Heart right ventricle (tissue), 16 donors: Measurements from ENCODE around the gene C19orf67. TPM values are rescaled to one million over a fixed set of nuclear protein-coding genes. Genes with fewer than 3 reads are reported as not detected.

Experiments
- ATAC-seq, 8 donors: fragments of 200-7000 bp; cut with Tn5 transposase; one replicate each; pipeline ENCODE4 v1.9.1; 2020; ENCODE audit warnings: mild to moderate bottlenecking in 8 of 8, moderate library complexity in 8 of 8, moderate number of reproducible peaks in 1 of 8
- DNase-seq, 2 donors: peaks; one replicate each; pipeline ENCODE4 v3.0.0-alpha.2; 2020
- H3K27ac ChIP-seq, 10 donors: fragments of 200-600 bp; sonication (generic) in 2 of 10; one replicate each; pipeline versions ENCODE4 v1.5.0 to v1.8.0; 2020 to 2022; ENCODE audit warnings: mild to moderate bottlenecking in 3 of 10
- H3K27me3 ChIP-seq, 7 donors: fragments of 200-600 bp; one replicate each; pipeline ENCODE4 v1.8.0; 2021 to 2022; ENCODE audit warnings: mild to moderate bottlenecking in 2 of 7
- H3K36me3 ChIP-seq, 9 donors: fragments of 200-600 bp; sonication (generic) in 1 of 9; one replicate each; pipeline versions ENCODE4 v1.5.0 to v1.8.0; 2020 to 2022; ENCODE audit warnings: mild to moderate bottlenecking in 2 of 9
- H3K4me1 ChIP-seq, 9 donors: fragments of 200-600 bp; sonication (generic) in 1 of 9; one replicate each; pipeline versions ENCODE4 v1.5.0 to v1.8.0; 2020 to 2022; ENCODE audit warnings: mild to moderate bottlenecking in 4 of 9
- H3K4me3 ChIP-seq, 10 donors: fragments of 200-600 bp; sonication (generic) in 2 of 10; one replicate each; pipeline versions ENCODE4 v1.5.0 to v1.8.0; 2020 to 2022; ENCODE audit warnings: mild to moderate bottlenecking in 7 of 10, moderate library complexity in 2 of 10
- H3K9me3 ChIP-seq, 11 donors: fragments of 200-600 bp in 10 of 11; sonication (generic) in 2 of 11; one replicate each; pipeline versions ENCODE4 v1.5.0 to v1.8.0; 2013 to 2022; ENCODE audit warnings: mild to moderate bottlenecking in 2 of 11, control low read depth in 1 of 11, moderate library complexity in 1 of 11
- CTCF ChIP-seq, 9 donors: fragments of 200-600 bp; sonication (generic) in 2 of 9; IDR thresholded peaks; one replicate each; pipeline versions ENCODE4 v1.5.0 to v1.8.0; 2021 to 2022; ENCODE audit warnings: antibody characterized with exemption in 9 of 9, mild to moderate bottlenecking in 5 of 9, moderate library complexity in 1 of 9
- WGBS, 2 donors: extraction: QIAGEN DNeasy Blood & Tissue Kit; methylation state at CpG; one replicate each; pipeline ENCODE4 v1.1.7; 2013; ENCODE audit warnings: inconsistent platforms in 1 of 2; 5-methylcytosine and 5-hydroxymethylcytosine counted together
- intact Hi-C, 10 donors: fragments of 100-400 bp; cut with DNase I; formaldehyde crosslinking; loops; one replicate each; pipeline versions ENCODE4 v1.11.1 to v1.14.2; 2022
- polyA plus RNA-seq, 2 donors: library from polyadenylated mRNA; stranded (reverse); fragments of 200-250 nt; gene quantifications; one replicate each; pipeline ENCODE4 v1.2.3, GENCODE V29; 2013
- total RNA-seq, 10 donors: library from RNA; stranded (reverse); fragmentation: NEBNext Ultra II Directional in 3 of 10; extraction: Animal tissue kit (Norgen Biotek cat#: 25700) in 3 of 10; gene quantifications; one replicate each; pipeline versions ENCODE4 v1.2.1 to v1.2.4, GENCODE V29; 2021 to 2023
- donor health status: Arrhythmogenic right ventricular cardiomyopathy.
- donor health status: ischemic (EF 13 %, LVEDD 7.1; RV severe dilation, severe dysfunction).
- donor health status: healthy with polysubstance abuse.
- donor health status: DM: no; HTN: yes; CAD: no.
- donor health status: DM: no; HTN: no; CAD: no.
- donor health status: ischemic (EF 25% LVEDD 6.9; RV normal size, moderate dysfunction).
- donor health status: ischemic (EF 25% LVEDD 5.7; RV mildly dilated, moderate dysfunction).
- donor health status: healthy.
- donor health status: DM: yes; HTN: yes; CAD: no.
- donor health status: Ischemic cardiomyopathy.
- donor health status: ischemic (EF 35%, LVEDD 5.7; RV mildly dilated, moderate dysfunction).
- donor health status: nonischemic (EF 11% LVEDD 7.7; RV severe dilation, severe dysfunction).
- donor health status: DM: yes; HTN: yes; CAD: no.
- donor health status: PGD.
- donor health status: ischemic (EF 29% LVEDD 5.4; RV normal size, mild dysfunction).
- donor health status: nonischemic (EF 23%, LVEDD 6.1; RV moderate dilation, normal function).

The C19orf67 gene
- total and polyA plus RNA-seq, 12 donors: not detected

- Histone ChIP-seq H3K27ac (peak overlapping the region in 3 of 10 donors; percentile 26 to 45 (median 26)), H3K4me3 (no peak overlapping the region), H3K4me1 (peaks cover 0 to 14% (median 10%) of the 10 kb centered on the region in 9 donors), H3K9me3 (peaks cover 0 to 12% (median 8%) of the 10 kb centered on the region in 11 donors), H3K27me3 (no peaks in the 10 kb centered on the region), H3K36me3 (peaks cover 0 to 88% (median 56%) of the 10 kb centered on the region in 9 donors)
- 72 to 76% methylated on average over 21 of the region's 21 CpGs for WGBS, 2 donors
- no peak for DNase-seq
- ATAC-seq: peak in 4 of 8 donors; percentile 2 to 58 (median 29)
- TF ChIP-seq CTCF (IDR thresholded peaks at IDR 0.05): peak in 8 of 9 donors; percentile 15 to 44 (median 30)
- intact Hi-C loops: no loop called here
These were observed 12.1 kb upstream of the C19orf67 start for GRCh38 chr19:14097532-14098151.

GRCh38 chr19:14096272-14096992, 10.8 kb upstream of the C19orf67 start:
- H3K4me1 ChIP-seq: peaks cover 0 to 11% (median 7%) of the 10 kb centered on the region in 9 donors
- H3K27me3 ChIP-seq: no peaks in the 10 kb centered on the region
- intact Hi-C loops: no loop called here
- H3K4me3 ChIP-seq: no peak overlapping the region
- DNase-seq (no peak), ATAC-seq (peak in 2 of 8 donors; percentile 15 to 16)
- H3K9me3 ChIP-seq: peaks cover 0 to 12% (median 8%) of the 10 kb centered on the region in 11 donors
- WGBS, 2 donors: 93 to 94% methylated on average over 11 of the region's 11 CpGs
- peaks cover 0 to 76% (median 45%) of the 10 kb centered on the region in 9 donors for H3K36me3 ChIP-seq
- peak in 3 of 9 donors; percentile 9 to 22 (median 16) for TF ChIP-seq CTCF (IDR thresholded peaks at IDR 0.05)
- no peak overlapping the region for H3K27ac ChIP-seq

GRCh38 chr19:14094854-14095253, 9.3 kb upstream of the C19orf67 start:
- ATAC-seq: no peak
- no peak for TF ChIP-seq CTCF (IDR thresholded peaks at IDR 0.05)
- WGBS, 2 donors: 84 to 85% methylated on average over 7 of the region's 7 CpGs
- H3K27me3 ChIP-seq: no peaks in the 10 kb centered on the region
- no peak overlapping the region for H3K4me3 ChIP-seq
- H3K36me3 ChIP-seq: peaks cover 0 to 60% (median 29%) of the 10 kb centered on the region in 9 donors
- H3K27ac ChIP-seq: no peak overlapping the region
- no peak for DNase-seq
- H3K4me1 ChIP-seq: peaks cover 0 to 13% (median 8%) of the 10 kb centered on the region in 9 donors
- peaks cover 0 to 12% (median 8%) of the 10 kb centered on the region in 11 donors for H3K9me3 ChIP-seq
- intact Hi-C loops: loop anchor here in 1 of 10 donors (5.0 kb wide), 1 partner anchor 42 kb away; the partner anchor contains the start of gene ASF1B

GRCh38 chr19:14093117-14093823, 7.7 kb upstream of the C19orf67 start:
- DNase-seq: no peak
- no peak overlapping the region for H3K4me3 ChIP-seq
- intact Hi-C loops: loop anchor here in 1 of 10 donors (5.0 kb wide), 1 partner anchor 44 kb away; the partner anchor contains the start of gene ASF1B

More at GRCh38 chr19:14093117-14093823, 7.7 kb upstream of the C19orf67 start:
- Histone ChIP-seq H3K4me1 (peaks cover 0 to 22% (median 16%) of the 10 kb centered on the region in 9 donors), H3K36me3 (peaks cover 0 to 53% (median 26%) of the 10 kb centered on the region in 9 donors), H3K27ac (peak overlapping the region in 1 of 10 donors; percentile 10), H3K27me3 (no peaks in the 10 kb centered on the region), H3K9me3 (peaks cover 0 to 12% (median 8%) of the 10 kb centered on the region in 11 donors)
- no peak for TF ChIP-seq CTCF (IDR thresholded peaks at IDR 0.05)
- no peak for ATAC-seq
- WGBS, 2 donors: 98 to 99% methylated on average over 9 of the region's 9 CpGs
